Astrocyte (in vitro differentiated cells and primary cell): ENCODE data around the gene PPBP.

Experiments used
- CTCF ChIP-seq: IDR thresholded peaks from 2 replicates; pipeline ENCODE4 v1.5.1; 2011; ENCODE audit warnings: low read depth, mild to moderate bottlenecking, inconsistent platforms, low read length, moderate library complexity; ENCODE audit not compliant: insufficient read depth
- EZH2 ChIP-seq: IDR thresholded peaks from 2 replicates; pipeline ENCODE4 v1.6.1; 2012; ENCODE audit warnings: mild to moderate bottlenecking, low read length, inconsistent platforms; ENCODE audit not compliant: insufficient read depth

- TF ChIP-seq CTCF (no peak), EZH2 (no peak)
Observed at GRCh38 chr4:73976716-73977115, 11.3 kb downstream of the PPBP start.
